DOHH2 (cell line): ENCODE data around the gene CATSPERZ.
A peak's percentile ranks its signal among the peaks of the same experiment; 100 is the strongest.

ENCODE experiments used
- H3F3A ChIP-seq: fragments of 200-600 bp; sonication (generic), shearing (Covaris generic); 2 replicates; pipeline ENCODE4 v1.6.0; 2016; ENCODE audit warnings: antibody characterized with exemption, mild to moderate bottlenecking; ENCODE audit not compliant: control insufficient read depth, insufficient read depth
- H3K27ac ChIP-seq: fragments of 200-600 bp; sonication (generic); 2 replicates; pipeline ENCODE4 v1.5.1; 2014; ENCODE audit warnings: low read depth, mild to moderate bottlenecking, low read length, moderate library complexity
- H3K27me3 ChIP-seq: fragments of 200-600 bp; sonication (generic); 2 replicates; pipeline ENCODE4 v1.6.1; 2014; ENCODE audit warnings: mild to moderate bottlenecking, low read length, mixed read lengths; ENCODE audit not compliant: control insufficient read depth
- H3K36me3 ChIP-seq: fragments of 200-600 bp; sonication (generic); 2 replicates; pipeline ENCODE4 v1.6.1; 2014; ENCODE audit warnings: mild to moderate bottlenecking, low read length, moderate library complexity, mixed read lengths; ENCODE audit not compliant: control insufficient read depth
- H3K4me1 ChIP-seq: fragments of 200-600 bp; sonication (generic); 2 replicates; pipeline ENCODE4 v1.6.1; 2014; ENCODE audit warnings: mild to moderate bottlenecking, low read length, mixed read lengths; ENCODE audit not compliant: control insufficient read depth
- H3K4me2 ChIP-seq: fragments of 200-600 bp; sonication (generic); 2 replicates; pipeline ENCODE4 v1.6.0; 2014; ENCODE audit warnings: mild to moderate bottlenecking, low read length, moderate library complexity
- H3K4me3 ChIP-seq: fragments of 200-600 bp; sonication (generic); 2 replicates; pipeline ENCODE4 v1.5.1; 2014; ENCODE audit warnings: mild to moderate bottlenecking, low read length, mixed read lengths
- H3K79me2 ChIP-seq: fragments of 200-600 bp; sonication (generic); 2 replicates; pipeline ENCODE4 v1.6.1; 2014; ENCODE audit warnings: mild to moderate bottlenecking, low read length, mixed read lengths; ENCODE audit not compliant: control insufficient read depth
- H3K9me2 ChIP-seq: fragments of 200-600 bp; sonication (generic); replicated peaks from 2 replicates; pipeline ENCODE4 v1.6.1; 2014; ENCODE audit warnings: mild to moderate bottlenecking, low read length, mixed read lengths; ENCODE audit not compliant: control insufficient read depth
- H3K9me3 ChIP-seq: fragments of 200-600 bp; sonication (generic); 2 replicates; pipeline ENCODE4 v1.6.1; 2014; ENCODE audit warnings: antibody characterized with exemption, low read length, mixed read lengths; ENCODE audit not compliant: control insufficient read depth, insufficient read depth
- H4K20me1 ChIP-seq: fragments of 200-600 bp; sonication (generic); 2 replicates; pipeline ENCODE4 v1.6.0; 2014; ENCODE audit warnings: low read depth, mild to moderate bottlenecking, antibody characterized with exemption, low read length, moderate library complexity; ENCODE audit not compliant: control insufficient read depth, insufficient read depth
- CTCF ChIP-seq: fragments of 200-600 bp; sonication (generic); IDR thresholded peaks from one replicate; pipeline ENCODE4 v1.5.1; 2014; ENCODE audit warnings: antibody characterized with exemption, mild to moderate bottlenecking, low read depth, low read length; ENCODE audit not compliant: poor library complexity, severe bottlenecking
- EZH2phosphoT487 ChIP-seq: fragments of 200-600 bp; sonication (generic); IDR thresholded peaks from 2 replicates; pipeline ENCODE4 v1.6.1; 2017; ENCODE audit warnings: borderline replicate concordance, mild to moderate bottlenecking, antibody characterized with exemption, low read length, moderate library complexity, mixed read lengths

CATSPERZ gene

DNA sequence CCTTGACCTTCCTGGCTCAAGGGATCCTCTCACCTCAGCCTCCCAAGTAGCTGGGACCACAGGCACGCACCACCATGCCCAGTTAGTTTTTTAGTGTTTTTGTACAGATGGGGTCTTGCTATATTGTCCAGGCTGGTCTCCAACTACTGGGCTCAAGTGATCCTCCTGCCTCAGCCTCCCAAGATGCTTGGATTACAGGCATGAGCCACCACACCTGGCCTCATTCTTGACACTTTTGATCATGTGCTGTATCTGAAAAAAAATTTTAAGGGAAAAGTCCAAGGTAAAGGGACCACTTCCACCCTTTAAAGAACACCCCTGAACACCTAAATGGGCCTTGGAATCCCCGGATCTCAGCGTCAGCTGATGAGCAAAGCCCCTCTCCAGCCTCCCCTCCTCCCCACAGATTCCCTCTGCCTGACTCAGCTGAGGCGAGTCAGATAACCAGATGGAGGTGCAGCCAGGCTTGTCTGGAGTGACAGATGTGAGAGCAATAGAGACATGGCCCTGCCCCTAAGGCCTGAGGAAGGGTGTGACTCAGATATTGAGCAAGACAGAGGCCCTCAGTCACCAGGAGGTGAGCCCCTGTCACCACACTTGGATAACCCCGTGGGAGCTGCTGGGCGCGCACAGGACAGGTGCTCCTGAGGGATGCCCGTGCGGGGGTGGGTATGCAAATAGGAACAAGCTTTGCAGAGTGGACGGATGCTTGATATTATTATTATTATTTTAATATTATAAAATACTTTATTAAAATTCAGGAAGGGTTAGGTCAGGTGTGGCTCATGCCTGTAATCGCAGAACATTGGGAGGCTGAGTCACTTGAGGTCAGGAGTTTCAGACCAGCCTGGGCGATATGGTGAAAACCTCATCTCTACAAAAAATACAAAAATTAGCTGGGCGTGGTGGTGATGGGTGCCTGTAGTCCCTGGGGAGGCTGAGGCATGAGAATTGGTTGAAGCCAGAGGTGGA is 34.9 kb downstream of the CATSPERZ start:
- Histone ChIP-seq H3K4me3 (peak overlapping the region; percentile 22; the same call in 1 of the 2 replicates), H3K27me3 (no peaks in the 10 kb centered on the region), H3K4me2 (peak overlapping the region; percentile 58), H3K9me3 (no peaks in the 10 kb centered on the region), H3K4me1 (peaks cover 60% of the 10 kb centered on the region), H3K79me2 (peaks cover 16% of the 10 kb centered on the region), H3K27ac (peak overlapping the region; percentile 60), H4K20me1 (peaks cover 3% of the 10 kb centered on the region; the same call in 1 of the 2 replicates), H3F3A (peaks cover 9% of the 10 kb centered on the region), H3K9me2 (no peaks in the 10 kb centered on the region), H3K36me3 (peaks cover 27% of the 10 kb centered on the region)
- TF ChIP-seq CTCF (no peak), EZH2phosphoT487 (no peak)

DNA sequence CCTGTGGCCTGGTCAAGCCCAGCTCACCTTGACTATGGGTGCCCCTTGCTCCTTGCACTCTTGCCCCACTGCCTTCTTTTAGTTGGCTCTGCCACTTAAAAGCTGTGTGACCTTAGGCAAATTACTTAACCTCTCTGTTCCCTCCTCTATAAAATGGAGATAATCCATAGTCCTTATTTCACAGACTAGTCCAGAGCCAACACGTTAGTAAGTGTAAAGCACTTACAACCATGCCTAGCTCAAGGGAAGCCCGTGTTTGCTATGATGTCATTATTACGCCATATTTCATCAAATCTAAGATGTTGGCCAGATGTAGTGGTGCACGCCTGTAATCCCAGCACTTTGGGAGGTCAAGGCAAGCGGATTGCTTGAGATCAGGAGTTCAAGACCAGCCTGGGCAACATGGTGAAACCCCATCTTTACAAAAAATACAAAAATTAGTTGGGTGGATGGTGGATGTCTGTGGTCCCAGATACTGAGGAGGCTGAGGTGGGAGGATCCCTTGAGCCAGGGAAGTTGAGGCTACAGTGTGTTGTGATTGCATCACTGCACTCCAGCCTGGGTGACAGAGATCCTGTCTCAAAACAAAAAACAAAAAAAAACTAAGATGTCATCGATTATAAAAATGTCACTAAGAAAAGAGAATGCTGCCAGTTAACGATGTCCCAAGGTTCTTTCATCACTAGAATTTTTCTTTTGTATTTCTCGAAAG is 37.5 kb downstream of the CATSPERZ start:
- TF ChIP-seq CTCF (no peak), EZH2phosphoT487 (no peak)
- H3K27me3 ChIP-seq = no peaks in the 10 kb centered on the region
- peaks cover 11% of the 10 kb centered on the region; the same call in 1 of the 2 replicates for H4K20me1 ChIP-seq
- H3K4me2 ChIP-seq = no peak overlapping the region
- H3F3A ChIP-seq = peaks cover 9% of the 10 kb centered on the region
- peaks cover 16% of the 10 kb centered on the region for H3K79me2 ChIP-seq
- no peak overlapping the region for H3K27ac ChIP-seq
- no peak overlapping the region for H3K4me3 ChIP-seq
- no peaks in the 10 kb centered on the region for H3K9me3 ChIP-seq
- H3K9me2 ChIP-seq = no peaks in the 10 kb centered on the region
- peaks cover 33% of the 10 kb centered on the region for H3K36me3 ChIP-seq
- peaks cover 66% of the 10 kb centered on the region for H3K4me1 ChIP-seq

DNA sequence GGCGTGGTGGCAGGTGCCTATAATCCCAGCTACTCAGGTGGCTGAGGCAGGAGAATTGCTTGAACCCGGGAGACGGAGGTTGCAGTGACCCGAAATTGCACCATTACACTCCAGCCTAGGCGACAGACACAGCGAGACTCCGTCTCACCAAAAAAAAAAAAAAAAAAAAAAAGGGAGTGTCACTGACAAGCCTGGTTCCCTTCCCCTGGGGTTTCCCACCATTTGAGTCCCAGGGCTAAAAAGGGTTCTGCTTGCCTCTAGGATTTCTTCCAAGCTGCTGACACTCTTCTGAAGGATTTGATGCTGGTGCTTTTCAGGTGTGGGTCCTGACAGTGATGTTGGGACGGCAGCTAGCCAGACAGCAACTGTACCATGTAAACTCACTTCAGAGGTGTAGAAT is 38.6 kb downstream of the CATSPERZ start:
- Histone ChIP-seq H3K9me3 (no peaks in the 10 kb centered on the region), H3K27me3 (no peaks in the 10 kb centered on the region), H3K27ac (peak overlapping the region; percentile 87), H3K4me3 (peak overlapping the region; percentile 81), H3K4me1 (peaks cover 66% of the 10 kb centered on the region), H3K4me2 (peak overlapping the region; percentile 86), H3K79me2 (peaks cover 16% of the 10 kb centered on the region), H3K9me2 (no peaks in the 10 kb centered on the region), H3F3A (peaks cover 9% of the 10 kb centered on the region), H4K20me1 (peaks cover 11% of the 10 kb centered on the region; the same call in 1 of the 2 replicates), H3K36me3 (peaks cover 40% of the 10 kb centered on the region)
- TF ChIP-seq CTCF (no peak), EZH2phosphoT487 (no peak)
